IPS DF 19.7 (cell line): ENCODE measurements around the gene ARHGAP29.

Source experiments
- DNase-seq: peaks from one replicate; pipeline ENCODE4 v3.0.0-alpha.2; 2013; ENCODE audit warnings: low read depth, low spot score

The ARHGAP29 gene

DNA sequence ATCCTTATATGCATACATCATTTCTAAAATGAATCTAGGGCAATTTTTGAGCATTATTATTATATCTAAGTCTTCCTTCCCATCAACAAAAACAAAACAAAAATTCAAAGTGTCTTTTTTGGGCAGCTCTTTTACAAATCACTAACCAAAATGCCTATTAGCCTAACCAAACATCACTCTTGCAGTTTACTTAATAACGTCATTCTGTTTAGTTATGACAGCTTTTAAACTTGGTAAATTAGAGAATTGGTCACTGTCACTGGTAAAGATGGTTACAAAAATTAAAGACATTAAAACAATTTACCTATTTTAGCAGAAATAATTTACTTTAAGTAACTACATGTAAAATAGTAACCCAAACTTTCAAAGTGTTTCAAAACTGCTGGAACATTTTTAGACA lies 2.8 kb downstream of the ARHGAP29 start:
- DNase-seq: no peak

DNA sequence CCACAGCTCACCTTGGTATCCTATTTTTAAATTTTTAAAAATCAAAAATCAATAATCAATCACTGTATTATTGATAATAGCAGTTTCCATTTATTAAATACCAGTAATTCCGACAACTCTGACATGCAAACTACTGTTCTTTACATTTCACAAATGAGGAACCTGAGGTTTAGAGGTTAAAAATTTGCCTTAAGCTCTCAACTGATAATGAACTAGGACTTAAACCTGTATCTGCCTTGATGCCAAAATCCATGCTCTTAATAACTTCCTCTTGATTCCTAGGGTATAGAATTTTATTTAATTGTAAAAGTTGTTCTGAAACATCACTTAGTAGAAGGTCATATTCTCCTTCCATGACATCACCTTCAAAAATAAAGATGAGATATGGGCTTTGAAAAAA lies 5.6 kb downstream of the ARHGAP29 start:
- DNase-seq: no peak

DNA sequence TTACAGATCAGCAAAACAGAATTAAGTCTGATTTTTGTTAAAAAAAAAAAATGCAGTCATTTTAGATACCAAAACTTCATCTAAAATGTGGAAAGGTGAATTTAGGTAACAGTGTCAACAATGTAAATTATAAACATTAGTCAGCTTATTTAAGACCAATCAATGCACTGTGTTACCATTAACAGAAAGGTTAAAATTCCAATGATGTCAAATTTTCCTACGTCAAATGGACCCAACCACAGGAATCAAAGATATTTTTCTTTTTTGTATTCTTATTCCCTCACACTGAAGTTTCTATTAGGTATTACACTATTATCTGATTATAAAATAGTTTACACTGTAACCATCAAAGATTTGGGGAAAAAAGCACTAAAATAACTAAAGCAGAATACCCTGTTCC lies 6.5 kb downstream of the ARHGAP29 start:
- no peak for DNase-seq

DNA sequence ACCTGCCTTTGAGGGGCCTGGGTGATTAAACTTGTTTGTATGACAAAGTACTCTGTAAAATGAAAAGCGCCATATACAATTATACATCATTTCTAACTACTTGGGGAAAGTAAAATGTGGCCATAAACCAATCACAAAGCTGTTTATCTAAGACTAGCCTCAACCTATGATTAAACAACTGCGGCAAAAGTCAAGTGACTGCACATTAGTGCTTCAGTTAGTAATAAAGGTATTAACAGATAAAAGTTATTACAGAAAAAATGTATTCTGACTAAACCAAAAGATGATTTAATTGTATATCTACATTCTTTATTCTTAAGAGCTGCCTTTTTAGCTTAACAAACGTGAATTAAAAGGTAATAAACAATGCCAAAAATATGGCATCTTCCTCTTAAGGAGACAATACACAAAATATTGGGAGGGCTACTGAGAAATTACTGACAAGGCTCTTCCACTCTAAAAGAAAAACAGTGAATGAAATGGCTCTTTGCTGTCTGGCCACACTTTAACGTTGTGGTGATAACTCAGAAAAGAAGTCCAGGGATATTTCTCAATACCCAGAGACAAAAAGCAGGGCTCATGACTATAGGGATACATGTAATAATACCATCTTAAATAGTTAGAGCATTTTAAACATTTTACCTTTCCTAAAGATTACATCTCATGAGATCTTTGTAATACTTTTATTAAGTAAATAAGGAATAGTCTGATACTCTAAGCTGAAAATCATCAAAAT lies 8.6 kb downstream of the ARHGAP29 start:
- no peak for DNase-seq

DNA sequence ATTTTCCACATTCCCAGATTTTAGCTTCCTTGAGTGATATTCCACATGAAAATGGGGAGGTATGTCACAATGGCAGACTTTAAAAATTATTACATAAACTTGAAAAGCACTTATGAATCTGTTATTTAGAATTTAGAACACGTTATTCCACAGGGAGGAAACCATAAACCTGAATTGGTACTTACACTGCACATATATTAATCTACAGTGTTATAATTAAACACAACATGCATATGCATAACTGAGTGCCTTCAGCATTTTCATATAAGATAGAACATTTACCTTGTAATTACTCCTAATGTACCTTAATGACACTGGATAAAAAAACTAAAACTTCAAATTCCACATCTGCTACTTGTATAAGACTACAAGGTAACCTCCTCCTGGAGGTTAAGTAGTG lies 9.8 kb downstream of the ARHGAP29 start:
- no peak for DNase-seq

DNA sequence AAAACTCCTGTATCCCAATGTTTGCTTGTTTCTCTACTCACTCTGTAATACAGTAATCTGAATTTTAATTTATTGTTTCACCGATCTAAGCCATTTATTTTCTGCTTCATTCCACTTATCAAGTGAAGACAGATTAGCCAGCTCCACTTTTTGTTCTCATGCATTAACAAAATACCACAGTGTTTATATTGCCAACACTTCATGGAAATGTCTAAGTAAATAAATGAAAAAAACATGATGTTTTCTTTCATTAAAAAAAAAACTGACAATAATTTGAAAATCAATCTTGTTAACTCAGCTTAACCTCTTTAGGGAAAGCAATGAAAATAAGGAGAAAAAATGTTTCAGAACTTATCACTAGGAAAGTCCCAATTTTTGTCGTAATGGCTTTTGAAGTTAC lies 11.5 kb downstream of the ARHGAP29 start:
- no peak for DNase-seq

DNA sequence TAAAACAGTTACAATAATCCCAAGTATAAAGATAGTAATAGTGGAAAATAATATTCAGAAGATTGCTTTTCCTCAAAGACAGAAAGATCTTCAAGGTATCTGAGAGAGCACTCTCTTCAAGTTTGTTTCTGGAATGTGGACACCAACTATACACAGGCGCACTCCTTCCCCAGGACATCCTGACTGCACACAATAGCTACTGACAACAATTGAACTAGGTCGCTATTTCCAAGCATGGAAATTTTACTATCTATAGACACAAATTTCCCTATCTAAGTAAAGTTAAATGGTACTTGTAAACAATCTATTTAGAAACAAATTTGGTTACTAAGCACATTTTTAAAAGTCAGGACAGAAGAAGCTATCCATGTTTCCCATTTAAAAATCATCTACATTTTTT lies 19.1 kb downstream of the ARHGAP29 start:
- DNase-seq: no peak

DNA sequence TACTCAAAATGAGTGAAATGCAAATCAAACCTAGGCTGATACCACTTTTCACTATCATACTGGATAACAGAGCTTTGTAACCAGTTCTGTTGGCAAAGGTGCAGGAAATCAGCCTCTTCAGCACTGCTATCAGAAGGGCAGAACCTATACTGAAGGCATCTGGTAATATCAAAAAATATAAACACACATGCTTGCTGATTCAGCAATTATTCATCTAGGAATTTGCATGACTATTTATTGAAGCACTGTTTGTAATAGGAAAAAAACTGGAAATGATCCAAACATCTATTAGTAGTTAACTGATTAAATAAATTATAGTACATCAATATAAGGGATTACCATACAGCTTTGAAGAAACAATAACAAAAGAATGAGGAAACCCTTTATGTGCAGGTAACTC lies 21.4 kb downstream of the ARHGAP29 start:
- no peak for DNase-seq

DNA sequence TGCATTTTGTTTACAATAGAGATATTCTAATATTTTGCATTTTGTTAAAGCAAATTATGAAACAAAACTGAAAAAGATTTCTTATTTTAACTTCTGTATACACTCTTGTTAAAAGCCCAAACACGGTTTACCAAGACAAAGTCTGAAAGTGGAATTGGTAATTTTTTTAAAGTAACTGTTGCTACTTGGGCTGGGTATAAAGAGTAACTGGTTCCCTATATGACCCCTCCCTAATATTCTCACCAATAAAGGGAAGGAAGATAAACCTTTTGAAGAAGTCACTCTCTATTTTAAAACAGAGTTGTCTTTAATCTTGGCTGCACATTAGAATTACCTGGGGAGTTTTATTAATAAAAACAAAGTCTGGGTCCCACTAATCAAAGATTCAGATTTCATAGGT lies 27.4 kb downstream of the ARHGAP29 start:
- DNase-seq: no peak

DNA sequence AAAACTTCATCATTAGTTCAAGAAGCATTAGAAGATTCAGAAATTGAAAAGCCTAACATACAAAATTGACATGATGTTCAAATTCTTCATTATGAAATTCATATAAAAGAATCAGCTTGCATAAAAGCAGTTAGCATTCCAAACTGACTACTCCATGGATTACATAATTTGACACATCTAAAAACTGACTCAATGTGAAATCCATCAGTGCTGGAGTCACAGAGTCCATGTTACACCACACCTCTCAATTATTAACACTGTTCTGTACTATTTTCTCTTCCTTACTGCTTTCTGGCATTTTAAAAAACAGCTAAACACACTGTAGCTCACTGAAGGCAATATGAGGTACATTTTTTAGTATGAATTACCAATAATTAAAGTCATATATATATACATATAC lies 28.0 kb downstream of the ARHGAP29 start:
- DNase-seq: no peak

DNA sequence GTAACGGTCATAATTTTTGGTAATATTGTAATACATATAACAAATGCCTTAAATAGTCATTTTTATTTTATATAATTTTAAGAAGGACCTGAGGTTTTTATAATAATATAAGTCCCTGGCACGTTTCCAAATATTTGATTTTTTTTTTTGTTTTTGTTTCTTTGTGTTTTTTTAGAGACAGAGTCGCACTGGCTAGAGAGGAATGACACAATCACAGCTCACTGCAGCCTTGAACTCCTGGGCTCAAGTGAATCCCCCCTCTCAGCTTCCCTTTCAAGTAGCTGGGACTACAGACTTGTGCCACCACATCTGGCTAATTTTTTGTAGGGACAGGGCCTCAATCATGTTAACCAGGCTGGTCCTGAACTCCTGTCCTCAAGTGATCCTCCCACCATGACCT lies 29.7 kb downstream of the ARHGAP29 start:
- DNase-seq: no peak

DNA sequence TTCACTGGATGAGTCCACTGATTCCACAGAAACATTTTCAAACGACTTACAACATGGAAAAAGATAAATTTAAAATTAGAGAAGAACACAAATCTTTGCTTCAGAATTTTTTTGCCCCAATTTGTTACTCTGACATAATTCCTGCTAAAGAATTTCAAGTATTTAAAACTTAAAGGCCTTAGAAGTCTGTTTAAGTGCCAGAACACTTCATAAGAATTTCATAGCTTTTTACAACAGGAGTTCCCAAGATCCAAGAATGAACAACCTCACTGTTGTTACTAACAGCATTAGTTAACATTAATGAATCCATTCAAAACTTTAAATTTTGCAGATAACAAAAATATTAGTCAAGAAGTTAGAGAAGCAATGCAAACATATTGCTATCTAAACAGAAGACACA lies 31.7 kb downstream of the ARHGAP29 start:
- no peak for DNase-seq

DNA sequence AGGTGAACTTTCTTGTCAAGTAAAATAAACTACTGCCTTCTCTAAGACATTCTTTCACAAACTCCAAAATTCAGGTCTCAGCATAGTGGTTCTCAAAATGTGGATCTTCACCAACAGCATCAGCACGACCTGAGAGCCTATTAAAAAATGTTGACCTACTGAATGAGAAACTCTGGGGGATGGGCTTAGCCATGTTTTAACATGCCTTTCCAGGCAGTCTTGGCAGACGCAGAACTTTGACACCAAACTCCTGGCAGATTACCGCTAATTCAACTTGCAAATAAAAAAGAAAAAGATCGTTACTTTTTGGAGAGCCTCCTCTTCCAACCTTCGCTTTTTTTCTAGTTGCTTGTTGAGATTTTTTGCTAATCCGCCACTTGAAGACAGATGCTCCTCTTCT lies 35.1 kb downstream of the ARHGAP29 start:
- DNase-seq: no peak

DNA sequence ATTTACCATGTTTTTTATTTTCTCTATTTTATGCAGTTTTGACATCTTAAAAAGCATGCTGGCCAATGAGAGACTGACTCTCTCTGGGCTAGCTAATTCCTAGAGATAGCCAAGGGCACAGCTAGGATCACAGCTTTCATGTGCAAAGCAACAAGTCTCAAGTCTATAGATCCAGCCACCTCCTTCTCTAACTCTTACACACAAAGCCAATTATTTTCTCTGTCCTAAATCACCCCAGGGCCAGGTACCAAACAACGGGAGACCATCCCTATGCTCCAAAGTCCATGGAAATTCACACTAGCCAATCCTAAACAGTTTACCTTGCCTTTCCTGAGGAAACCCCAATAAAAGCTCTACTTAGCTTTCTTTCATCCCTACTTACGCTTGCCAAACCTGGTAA lies 38.0 kb downstream of the ARHGAP29 start:
- DNase-seq: no peak

DNA sequence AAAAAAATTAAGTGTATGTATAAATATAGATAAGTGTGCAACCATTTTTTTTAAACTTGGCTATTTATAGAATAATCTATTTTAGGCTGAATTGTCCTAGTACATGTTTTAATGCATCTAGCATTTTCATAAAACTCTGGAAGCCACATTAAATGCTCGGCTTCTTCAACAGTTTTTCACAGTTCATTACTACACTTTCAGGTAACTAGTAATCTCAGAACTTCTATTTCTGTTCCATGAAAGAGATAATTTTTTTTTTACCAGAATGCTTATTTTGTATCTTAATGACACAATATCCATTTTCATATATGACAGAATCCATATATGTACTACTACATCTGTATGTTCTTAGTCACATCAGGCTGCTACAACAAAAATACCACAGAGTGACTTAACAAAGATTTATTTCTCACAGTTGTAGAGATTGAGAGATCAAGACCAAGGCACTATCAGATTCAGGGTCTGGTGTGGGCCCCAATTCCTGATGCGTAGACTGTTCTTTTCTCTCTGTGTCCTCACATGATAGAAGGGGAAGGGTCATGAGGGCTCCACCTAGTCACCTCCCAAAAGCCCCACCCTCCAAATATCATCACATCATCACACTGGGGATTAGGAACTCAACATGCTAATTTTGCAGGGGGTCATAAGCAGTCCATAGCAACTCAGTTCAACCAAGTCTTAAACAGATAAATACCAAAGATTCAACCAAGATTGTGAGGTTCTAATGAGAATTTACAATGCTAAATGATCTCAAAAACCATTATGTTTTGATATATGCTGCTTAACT lies 43.1 kb downstream of the ARHGAP29 start:
- no peak for DNase-seq

DNA sequence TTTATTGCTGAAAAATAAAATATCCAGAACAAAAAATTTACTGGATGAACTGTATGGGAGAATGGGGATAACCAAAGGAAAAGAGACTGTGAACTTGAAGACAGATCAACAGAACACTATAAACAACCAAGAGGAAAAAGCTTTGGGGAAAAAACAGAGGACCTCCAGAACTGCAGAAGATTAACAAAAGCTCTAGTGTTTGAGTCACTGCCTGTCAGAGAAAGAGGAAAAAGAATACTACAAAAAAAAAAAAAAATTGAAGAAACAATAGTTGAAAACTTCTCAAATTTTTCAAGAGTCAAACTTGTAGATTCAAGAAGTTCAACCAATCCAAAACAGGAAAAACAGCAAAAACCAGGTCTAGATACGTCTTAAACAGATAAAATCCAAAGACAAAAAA lies 44.3 kb downstream of the ARHGAP29 start:
- DNase-seq: no peak

DNA sequence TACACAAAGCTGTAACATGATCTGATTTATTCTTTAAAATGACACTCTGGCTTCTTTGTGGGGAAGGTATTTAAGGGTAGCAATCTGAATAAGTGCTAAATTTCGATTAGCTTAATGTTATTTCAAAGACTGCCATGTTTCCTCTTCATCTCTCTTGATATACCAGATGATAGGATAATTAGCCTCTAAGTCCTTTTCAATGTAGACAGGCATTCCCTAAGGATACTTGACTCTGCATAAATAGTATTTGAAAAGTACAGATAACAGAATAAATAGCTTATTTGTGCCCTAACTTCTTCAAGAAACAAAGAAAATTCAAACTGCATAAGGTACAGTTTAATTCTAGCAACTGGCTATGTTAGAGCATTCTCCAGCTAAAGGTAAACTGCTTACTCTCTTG lies 46.2 kb downstream of the ARHGAP29 start:
- no peak for DNase-seq

DNA sequence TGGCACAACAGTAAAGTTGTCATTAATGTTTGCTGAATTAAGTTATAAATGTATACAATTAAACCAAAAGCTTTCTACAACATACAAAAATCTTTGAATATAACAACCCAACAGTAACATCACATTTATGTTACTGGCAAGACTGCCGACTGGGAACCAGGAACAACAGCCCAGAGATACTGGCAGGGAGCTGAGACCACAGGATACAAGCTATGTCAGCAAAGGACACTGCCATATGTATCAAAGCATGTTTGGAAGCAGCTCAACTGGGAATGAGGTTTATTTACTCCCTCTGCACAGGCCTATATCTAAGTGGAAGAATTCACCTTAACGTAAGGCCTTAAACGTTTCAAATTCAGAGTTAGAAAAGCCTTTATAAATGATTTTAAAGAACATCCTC lies 50.4 kb downstream of the ARHGAP29 start:
- no peak for DNase-seq

DNA sequence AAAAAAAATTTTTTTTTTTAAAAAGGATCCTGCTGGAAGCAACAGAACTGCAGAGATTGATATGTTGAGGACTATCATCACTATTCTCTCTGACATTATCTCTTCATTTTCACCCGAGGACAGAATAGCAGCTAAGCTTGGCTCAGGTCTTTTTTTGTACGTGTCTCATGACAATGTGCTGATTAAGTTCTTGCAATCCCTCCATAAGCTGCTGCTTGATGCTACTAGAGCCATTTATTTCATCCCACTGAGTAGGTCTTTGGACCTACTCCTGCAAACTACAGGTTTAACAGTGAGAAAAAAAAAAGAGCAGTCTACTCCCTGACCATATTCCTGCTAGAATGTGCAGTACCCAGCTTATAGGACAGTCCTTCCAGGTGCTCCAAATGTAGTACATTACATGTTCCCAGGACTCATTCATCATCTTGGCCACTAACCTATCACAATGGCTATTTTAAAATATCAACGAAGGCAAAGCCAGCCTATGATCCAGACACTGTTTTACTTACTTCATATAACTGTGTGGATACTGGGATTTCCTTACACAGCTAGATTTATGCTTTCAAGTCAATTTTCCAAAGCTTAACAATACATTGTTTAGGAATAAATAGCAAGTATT lies 54.1 kb downstream of the ARHGAP29 start:
- DNase-seq: no peak

DNA sequence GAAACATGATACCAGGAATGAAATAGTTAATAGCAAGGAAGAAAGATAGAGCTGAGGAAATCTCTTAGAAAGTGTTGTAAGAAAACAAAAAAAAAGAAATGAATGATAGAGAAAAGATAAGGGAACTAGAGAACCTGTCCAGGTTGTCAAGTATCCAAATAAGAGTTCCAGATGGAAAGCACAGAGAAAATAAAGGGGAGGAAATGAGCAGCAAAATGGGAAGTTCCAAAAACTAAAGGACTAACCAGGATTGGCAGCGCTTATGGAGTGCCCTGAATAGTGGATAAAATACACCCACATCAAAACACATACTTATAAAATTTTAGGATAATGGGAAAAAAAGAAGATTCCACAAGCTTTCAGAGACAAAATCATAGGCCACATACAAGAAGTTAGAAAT lies 55.2 kb downstream of the ARHGAP29 start:
- no peak for DNase-seq

DNA sequence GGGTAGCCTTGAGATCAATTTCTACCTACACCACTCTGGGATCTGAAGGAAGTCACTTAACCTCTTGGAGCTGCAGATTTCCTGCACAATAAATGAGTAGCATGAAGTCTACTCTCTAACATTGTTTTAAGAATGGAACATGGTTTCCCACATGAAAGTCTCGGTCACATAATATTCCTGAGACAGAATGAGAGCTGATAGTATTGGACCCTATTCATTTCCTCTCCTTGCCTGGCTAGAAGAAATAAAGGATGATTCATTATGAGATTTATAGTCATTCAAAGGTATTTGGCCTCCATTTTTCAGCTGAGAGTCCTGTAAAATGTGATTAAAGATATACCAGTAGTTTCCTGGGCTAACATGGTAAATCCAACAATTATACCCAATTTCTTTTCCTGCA lies 56.7 kb downstream of the ARHGAP29 start:
- no peak for DNase-seq

DNA sequence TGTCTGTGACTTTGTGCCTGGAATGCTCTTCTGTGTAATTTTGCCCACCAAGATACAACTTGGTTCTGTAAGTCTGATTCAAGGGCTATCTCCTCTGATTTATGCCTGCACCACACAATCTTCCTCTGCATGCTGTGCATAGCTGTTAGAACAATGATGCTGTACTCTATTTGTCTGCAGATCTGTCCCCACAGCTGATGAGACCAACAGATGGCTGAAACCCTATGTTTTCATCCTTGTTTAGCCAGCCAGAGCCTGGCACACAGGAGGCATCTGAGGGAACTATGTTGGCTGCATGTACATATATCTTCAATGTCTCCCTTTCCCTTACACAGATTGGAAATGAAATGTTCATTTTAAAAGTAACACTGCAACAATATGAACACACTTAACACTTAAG lies 58.5 kb downstream of the ARHGAP29 start:
- no peak for DNase-seq

DNA sequence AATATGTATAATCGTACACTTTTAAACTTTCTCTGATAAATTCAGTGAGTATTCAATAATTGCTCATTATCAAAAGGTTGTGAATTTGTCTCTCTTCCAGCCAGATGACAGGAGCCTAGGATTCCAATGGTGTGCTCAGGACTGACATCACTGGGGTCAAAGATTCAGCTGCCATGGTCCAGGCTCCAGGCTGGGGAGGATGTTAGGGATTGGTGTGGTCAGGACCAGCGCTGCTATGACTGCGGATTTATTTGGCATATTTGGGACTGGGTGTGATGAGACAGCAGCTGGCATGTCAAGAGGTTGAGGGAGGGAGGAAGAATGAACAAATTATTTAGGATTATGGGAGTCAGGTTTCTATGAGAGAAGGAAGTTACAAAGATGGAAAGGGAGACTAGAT lies 68.3 kb downstream of the ARHGAP29 start:
- DNase-seq: no peak
